Measurements from ENCODE around the gene MFRP.
A peak's percentile ranks its signal among the peaks of the same experiment; 100 is the strongest.

MFRP gene

GRCh38 chr11:119359365-119360214 lies 13.1 kb upstream of the MFRP start:
- DNase-seq (ENCODE audit: low spot score): no peak

- no peak for DNase-seq (ENCODE audit: low spot score)
These were observed 10.6 kb upstream of the MFRP start for GRCh38 chr11:119357074-119357473.

- peak; percentile 93 for DNase-seq (ENCODE audit: low spot score)
These were observed 10.0 kb upstream of the MFRP start for GRCh38 chr11:119356349-119357031.

GRCh38 chr11:119355091-119355843 lies 8.8 kb upstream of the MFRP start:
- DNase-seq (ENCODE audit: low spot score): no peak

GRCh38 chr11:119352857-119353260 lies 6.4 kb upstream of the MFRP start:
- no peak for DNase-seq (ENCODE audit: low spot score)

GRCh38 chr11:119351232-119351631 lies 4.7 kb upstream of the MFRP start:
- DNase-seq (ENCODE audit: low spot score): no peak

GRCh38 chr11:119350302-119350701 lies 3.8 kb upstream of the MFRP start:
- no peak for DNase-seq (ENCODE audit: low spot score)

GRCh38 chr11:119347940-119348605 lies 1.6 kb upstream of the MFRP start:
- DNase-seq (ENCODE audit: low spot score): no peak

GRCh38 chr11:119347242-119347641 lies 737 bp upstream of the MFRP start:
- DNase-seq (ENCODE audit: low spot score): peak; percentile 82

- DNase-seq (ENCODE audit: low spot score): no peak
These were observed 820 bp downstream of the MFRP start for GRCh38 chr11:119345685-119346084.

- no peak for DNase-seq (ENCODE audit: low spot score)
These were observed 2.1 kb downstream of the MFRP start for GRCh38 chr11:119344291-119345010.

GRCh38 chr11:119343726-119344125 lies 2.8 kb downstream of the MFRP start:
- no peak for DNase-seq (ENCODE audit: low spot score)

GRCh38 chr11:119342362-119343130 lies 4.0 kb downstream of the MFRP start:
- DNase-seq (ENCODE audit: low spot score): no peak

- no peak for DNase-seq (ENCODE audit: low spot score)
These were observed 4.5 kb downstream of the MFRP start for GRCh38 chr11:119342023-119342300.

- no peak for DNase-seq (ENCODE audit: low spot score)
These were observed 5.1 kb downstream of the MFRP start for GRCh38 chr11:119341222-119342022.

- peak; percentile 90 for DNase-seq (ENCODE audit: low spot score)
These were observed 5.9 kb downstream of the MFRP start, which contains the start of gene C1QTNF5 for GRCh38 chr11:119340335-119341221. Gene C1QTNF5, minus strand, starts transcription at chr11:119340883. Its CDS starts 486 bp downstream, at chr11:119340397.

- peak; percentile 92 for DNase-seq (ENCODE audit: low spot score)
These were observed 6.7 kb downstream of the MFRP start for GRCh38 chr11:119339589-119340334.

GRCh38 chr11:119338965-119339588 lies 7.4 kb downstream of the MFRP start:
- no peak for DNase-seq (ENCODE audit: low spot score)
